Cardiac muscle cell (in vitro differentiated cells and primary cell): Measurements from ENCODE around the gene RPS2. TPM values are rescaled to one million over a fixed set of nuclear protein-coding genes. Genes with fewer than 3 reads are reported as not detected.
"Not testable (repeated sequence)": the region's sequence is repeated elsewhere in the genome, so short reads cannot be mapped to it uniquely, and the experiment has no call there.

Source experiments
- DNase-seq, 2 donors: peaks; one replicate each; pipeline versions ENCODE4 v3.0.0 to v3.0.0-alpha.2; 2010 to 2017; ENCODE audit warnings: low read depth in 1 of 2, low spot score in 1 of 2
- H3K27ac ChIP-seq: fragments of 200-600 bp; sonication (generic); 2 replicates; pipeline ENCODE4 v1.5.1; 2016
- H3K27me3 ChIP-seq: fragments of 200-600 bp; sonication (generic); 2 replicates; pipeline ENCODE4 v1.6.0; 2016; ENCODE audit warnings: control low read depth
- H3K36me3 ChIP-seq: fragments of 200-600 bp; sonication (generic); 2 replicates; pipeline ENCODE4 v1.5.1; 2016; ENCODE audit warnings: control low read depth
- H3K4me1 ChIP-seq: fragments of 200-600 bp; sonication (generic); 2 replicates; pipeline ENCODE4 v1.8.1; 2017; ENCODE audit warnings: low read depth, mild to moderate bottlenecking, mixed run types
- H3K4me3 ChIP-seq: fragments of 200-600 bp; sonication (generic); 2 replicates; pipeline ENCODE4 v1.5.1; 2016; ENCODE audit warnings: mild to moderate bottlenecking
- H3K9me3 ChIP-seq: fragments of 200-600 bp; sonication (generic); 2 replicates; pipeline ENCODE4 v1.5.1; 2017; ENCODE audit warnings: low read depth, mild to moderate bottlenecking, control low read depth
- polyA plus RNA-seq: library from polyadenylated mRNA; unstranded; fragments of >200 nt; fragmentation: Nextera tagmentation; extraction: Ambion mirVana; gene quantifications from 2 replicates; pipeline ENCODE4 v1.2.1, GENCODE V29; 2016
- total RNA-seq: library from RNA; depleted of rRNA; stranded (reverse); fragments of >200 nt; gene quantifications from 2 replicates; pipeline ENCODE4 v1.2.3, GENCODE V29; 2016
- TF ChIP-seq, protein P1 (sequence below): IDR thresholded peaks from 2 replicates; pipeline ENCODE4 v1.5.1; 2012; ENCODE audit warnings: low read depth, mild to moderate bottlenecking, low read length

RPS2 gene
- total and polyA plus RNA-seq, 2 experiments from 2014 or later = 2,155 to 3,550 TPM

GRCh38 chr16:1940273-1941161, 24.1 kb downstream of the RPS2 start:
- TF ChIP-seq, protein P1, sequence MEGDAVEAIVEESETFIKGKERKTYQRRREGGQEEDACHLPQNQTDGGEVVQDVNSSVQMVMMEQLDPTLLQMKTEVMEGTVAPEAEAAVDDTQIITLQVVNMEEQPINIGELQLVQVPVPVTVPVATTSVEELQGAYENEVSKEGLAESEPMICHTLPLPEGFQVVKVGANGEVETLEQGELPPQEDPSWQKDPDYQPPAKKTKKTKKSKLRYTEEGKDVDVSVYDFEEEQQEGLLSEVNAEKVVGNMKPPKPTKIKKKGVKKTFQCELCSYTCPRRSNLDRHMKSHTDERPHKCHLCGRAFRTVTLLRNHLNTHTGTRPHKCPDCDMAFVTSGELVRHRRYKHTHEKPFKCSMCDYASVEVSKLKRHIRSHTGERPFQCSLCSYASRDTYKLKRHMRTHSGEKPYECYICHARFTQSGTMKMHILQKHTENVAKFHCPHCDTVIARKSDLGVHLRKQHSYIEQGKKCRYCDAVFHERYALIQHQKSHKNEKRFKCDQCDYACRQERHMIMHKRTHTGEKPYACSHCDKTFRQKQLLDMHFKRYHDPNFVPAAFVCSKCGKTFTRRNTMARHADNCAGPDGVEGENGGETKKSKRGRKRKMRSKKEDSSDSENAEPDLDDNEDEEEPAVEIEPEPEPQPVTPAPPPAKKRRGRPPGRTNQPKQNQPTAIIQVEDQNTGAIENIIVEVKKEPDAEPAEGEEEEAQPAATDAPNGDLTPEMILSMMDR = no peak
- no peak for DNase-seq
- Histone ChIP-seq H3K9me3 (no peaks in the 10 kb centered on the region), H3K4me1 (no peaks in the 10 kb centered on the region), H3K4me3 (no peak overlapping the region), H3K27ac (no peak overlapping the region), H3K36me3 (no peaks in the 10 kb centered on the region), H3K27me3 (no peaks in the 10 kb centered on the region)

DNA sequence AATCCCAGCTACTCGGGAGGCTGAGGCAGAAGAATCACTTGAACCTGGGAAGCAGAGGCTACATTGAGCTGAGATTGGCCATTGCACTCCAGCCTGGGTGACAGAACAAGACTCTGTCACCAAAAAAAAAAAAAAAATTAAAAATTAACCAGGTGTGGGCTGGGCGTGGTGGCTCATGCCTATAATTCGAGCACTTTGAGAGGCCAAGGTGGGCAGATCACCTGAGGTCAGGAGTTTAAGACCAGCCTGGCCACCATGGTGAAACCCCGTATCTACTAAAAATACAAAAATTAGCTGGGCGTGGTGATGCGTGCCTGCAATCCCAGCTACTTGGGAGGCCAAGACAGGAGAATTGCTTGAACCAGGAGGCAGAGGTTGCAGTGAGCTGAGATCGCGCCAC, 24.8 kb downstream of the RPS2 start:
- H3K27me3 ChIP-seq, DNase-seq, H3K27ac ChIP-seq, H3K36me3 ChIP-seq, H3K9me3 ChIP-seq, H3K4me3 ChIP-seq, H3K4me1 ChIP-seq: not testable (repeated sequence)

DNA sequence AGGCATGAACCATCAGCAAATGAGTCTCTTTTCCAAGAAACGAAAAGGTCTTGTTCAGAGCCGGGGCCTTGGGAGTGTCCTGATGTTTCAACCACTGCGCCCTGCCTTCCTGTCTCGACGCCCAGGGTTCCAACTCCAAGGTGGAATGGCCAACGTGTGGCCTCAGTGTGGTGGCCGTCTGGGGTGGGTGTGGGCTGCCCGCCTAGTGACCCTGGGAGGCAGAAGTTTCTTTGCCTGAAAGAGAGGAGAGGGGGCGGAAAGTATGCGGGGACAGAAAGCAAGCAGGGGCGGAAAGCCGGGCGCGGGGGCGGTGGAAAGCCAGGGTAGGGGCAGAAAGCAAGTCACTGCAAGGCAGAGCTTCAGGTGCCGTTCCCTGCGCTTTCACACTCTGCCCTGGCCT, 25.7 kb downstream of the RPS2 start:
- Histone ChIP-seq H3K4me1 (no peaks in the 10 kb centered on the region), H3K27ac (no peak overlapping the region), H3K4me3 (no peak overlapping the region), H3K9me3 (no peaks in the 10 kb centered on the region), H3K36me3 (no peaks in the 10 kb centered on the region), H3K27me3 (no peaks in the 10 kb centered on the region)
- TF ChIP-seq, protein P1 = no peak
- DNase-seq = no peak

DNA sequence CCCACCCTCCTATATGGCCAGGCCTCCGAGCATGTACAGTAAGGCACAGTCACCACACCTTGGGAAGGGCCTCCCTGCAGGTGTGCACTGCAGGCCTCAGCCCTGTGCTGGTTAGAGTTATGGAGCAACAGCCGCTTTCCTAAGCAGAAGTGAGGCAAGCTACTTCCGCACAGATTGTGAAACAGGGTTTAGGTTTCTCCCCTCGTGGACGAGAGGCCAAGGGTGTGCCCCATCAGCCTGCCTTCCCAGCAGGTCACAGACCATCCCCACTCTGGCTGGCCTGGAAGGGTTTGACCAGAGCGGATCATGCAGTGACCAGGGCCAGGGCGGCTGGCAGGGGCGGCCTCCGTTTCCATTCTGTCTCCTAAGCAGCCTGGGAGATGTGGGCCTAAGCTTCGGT, 26.3 kb downstream of the RPS2 start:
- Histone ChIP-seq H3K4me3 (no peak overlapping the region), H3K4me1 (no peaks in the 10 kb centered on the region), H3K9me3 (no peaks in the 10 kb centered on the region), H3K27me3 (no peaks in the 10 kb centered on the region), H3K36me3 (no peaks in the 10 kb centered on the region), H3K27ac (no peak overlapping the region)
- DNase-seq = no peak
- TF ChIP-seq, protein P1 = no peak

- Histone ChIP-seq H3K36me3 (no peaks in the 10 kb centered on the region), H3K27me3 (no peaks in the 10 kb centered on the region), H3K4me3 (no peak overlapping the region), H3K27ac (no peak overlapping the region), H3K4me1 (no peaks in the 10 kb centered on the region), H3K9me3 (no peaks in the 10 kb centered on the region)
- no peak for DNase-seq
- TF ChIP-seq, protein P1 = no peak
Measured at GRCh38 chr16:1936945-1937479, 27.6 kb downstream of the RPS2 start.

GRCh38 chr16:1933097-1933661, 31.4 kb downstream of the RPS2 start:
- Histone ChIP-seq H3K36me3 (no peaks in the 10 kb centered on the region), H3K27ac (no peak overlapping the region), H3K4me1 (no peaks in the 10 kb centered on the region), H3K4me3 (no peak overlapping the region), H3K9me3 (no peaks in the 10 kb centered on the region), H3K27me3 (peaks cover 15% of the 10 kb centered on the region)
- no peak for DNase-seq
- TF ChIP-seq, protein P1 = no peak
